RKO (cell line): Measurements from ENCODE around the gene RETREG1.
A peak's percentile ranks its signal among the peaks of the same experiment; 100 is the strongest.
"Not testable (repeated sequence)": the region's sequence is repeated elsewhere in the genome, so short reads cannot be mapped to it uniquely, and the experiment has no call there.

Experiments
- DNase-seq: peaks from one replicate; pipeline ENCODE4 v3.0.0-alpha.2; 2016; ENCODE audit warnings: low spot score

The RETREG1 gene

DNA sequence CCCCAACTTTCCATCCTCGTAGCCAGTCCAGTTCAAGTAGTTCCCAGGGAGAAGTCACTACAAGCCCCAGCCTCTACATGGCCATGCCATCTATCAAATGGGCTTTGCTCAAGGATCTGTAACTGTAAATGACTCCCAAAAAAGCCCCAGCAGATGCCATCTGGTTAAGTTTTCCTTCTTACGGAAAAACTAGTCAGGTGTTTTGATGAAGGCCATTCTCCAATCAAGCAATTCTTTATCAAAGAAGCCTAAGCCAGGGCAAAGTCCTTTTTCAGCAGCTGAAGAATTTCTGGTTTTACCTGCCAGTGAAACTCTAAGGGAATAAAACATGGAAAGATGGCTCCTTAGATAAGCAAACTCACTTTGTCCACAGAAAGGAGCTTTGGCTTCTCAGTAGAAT lies 129.3 kb downstream of the RETREG1 start:
- DNase-seq, result no peak

DNA sequence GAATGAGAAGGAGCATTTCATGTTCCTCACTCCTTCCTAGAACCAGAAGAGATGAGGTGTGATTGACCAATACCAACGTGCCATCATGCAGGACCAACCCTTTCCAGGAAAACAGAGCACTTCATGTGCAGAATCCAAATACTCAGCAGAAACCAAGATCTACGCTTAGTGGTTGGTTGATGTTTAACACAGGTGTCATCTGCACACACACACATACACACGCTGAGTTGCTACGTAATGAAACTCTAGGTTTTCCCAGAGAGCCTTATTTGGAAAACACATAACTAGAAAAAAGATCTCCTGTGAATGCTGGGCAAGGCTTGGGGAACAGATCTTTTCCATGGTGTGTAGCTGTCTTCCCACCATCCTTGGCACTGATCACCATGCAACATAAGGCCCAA lies 130.1 kb downstream of the RETREG1 start:
- DNase-seq, result no peak

DNA sequence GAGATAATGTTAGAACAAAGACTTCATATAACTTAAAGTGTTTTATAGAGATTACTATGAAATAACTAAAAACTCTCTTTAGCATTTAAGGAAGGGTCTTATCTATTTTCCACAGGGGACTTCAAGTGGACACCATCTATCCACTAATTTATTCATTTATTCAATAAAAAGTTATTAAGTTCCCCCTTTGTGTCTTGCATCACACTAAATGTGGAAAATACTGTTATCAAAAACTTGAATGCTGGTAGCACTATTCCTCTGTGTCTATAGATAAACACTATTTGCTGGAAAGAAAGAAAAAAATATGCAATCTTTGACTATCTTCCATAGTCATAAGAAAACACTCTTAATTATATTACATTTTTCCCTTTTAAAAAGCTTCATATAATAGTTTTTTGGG lies 131.1 kb downstream of the RETREG1 start:
- no peak for DNase-seq

DNA sequence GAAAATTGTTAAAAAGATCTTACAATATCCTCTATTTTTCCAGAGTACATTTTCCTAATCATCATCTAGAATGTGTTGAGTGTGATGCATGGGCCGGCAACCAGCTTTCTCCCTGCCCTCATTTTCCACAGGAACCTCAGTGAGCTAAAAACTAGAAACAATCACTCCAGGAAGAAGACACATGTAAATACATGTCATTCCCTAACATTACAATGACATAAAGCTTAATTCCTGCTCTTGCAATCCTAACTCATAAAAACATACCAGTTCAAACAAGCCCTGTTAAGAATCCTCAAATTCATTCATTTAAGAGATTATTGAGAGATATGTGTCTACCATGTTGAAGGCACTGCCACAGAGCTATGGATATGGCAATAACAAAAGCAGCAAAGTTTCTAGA lies 132.7 kb downstream of the RETREG1 start:
- DNase-seq, result no peak

DNA sequence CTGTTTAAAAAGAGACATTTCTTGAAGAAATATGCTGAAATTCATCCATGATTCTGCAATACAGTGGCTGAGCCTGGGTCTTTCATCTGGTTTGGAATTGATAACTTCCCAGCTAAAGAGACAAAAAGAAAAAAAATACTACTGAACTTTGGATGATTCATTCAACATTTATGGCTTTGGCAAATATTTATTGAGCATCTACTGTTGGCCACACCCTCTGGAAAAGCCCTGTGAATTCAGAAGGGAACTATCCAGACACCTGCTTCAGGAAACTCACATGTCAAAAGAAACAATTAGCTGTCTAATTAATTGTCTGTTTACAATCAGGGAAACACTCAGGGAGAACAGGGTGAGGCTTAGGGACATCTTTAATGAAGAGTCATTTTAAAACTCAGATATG lies 133.4 kb downstream of the RETREG1 start:
- DNase-seq, result no peak

DNA sequence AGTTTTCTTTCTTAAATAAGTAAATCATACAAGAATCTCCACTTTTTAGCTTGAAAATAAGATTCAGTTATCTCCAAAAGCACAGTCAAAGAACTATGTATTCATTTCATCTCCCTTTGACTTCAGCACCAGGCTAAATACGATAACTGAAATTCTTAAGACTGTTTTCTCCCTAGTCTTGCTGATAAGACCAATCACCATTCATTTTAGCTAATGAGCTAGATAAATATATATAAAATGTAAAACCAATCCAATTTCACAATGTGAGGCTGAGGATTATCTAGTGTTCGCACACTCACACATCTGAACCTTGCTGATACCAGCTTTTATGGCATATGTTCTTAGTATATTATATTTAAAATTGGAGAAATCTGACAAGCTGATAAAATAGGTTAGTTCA lies 133.9 kb downstream of the RETREG1 start:
- DNase-seq, result no peak

DNA sequence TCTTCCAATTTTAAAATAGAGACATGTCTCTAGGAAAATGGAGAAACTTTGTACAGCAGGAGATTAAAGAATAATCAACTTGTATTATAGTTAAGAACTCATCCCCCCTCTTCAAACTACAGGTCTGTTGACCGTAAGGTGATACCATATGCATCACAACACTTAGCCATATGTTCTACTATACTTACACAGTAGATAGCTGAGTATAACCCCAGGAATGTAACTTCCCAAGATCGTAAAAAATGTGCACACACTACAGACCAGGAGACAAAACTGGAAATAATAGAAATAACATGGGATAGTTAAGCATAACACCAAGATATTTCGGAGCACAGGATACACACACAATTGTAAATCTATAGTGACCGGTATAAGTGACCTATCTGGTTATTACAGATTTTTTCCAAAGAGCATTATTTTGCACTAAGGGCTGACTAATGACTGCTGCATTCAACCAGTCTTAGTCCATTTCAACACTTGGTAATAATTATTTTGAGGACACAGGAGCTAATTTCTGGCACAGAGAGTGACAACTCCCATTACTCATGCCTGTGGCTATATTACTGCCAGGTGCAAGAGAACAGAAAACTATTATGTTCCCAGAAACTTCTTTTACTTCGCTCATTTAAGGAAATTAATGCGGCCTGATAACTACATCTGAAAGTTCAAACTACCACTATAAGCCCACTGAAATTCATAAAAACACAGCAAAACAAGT lies 135.8 kb downstream of the RETREG1 start:
- no peak for DNase-seq

DNA sequence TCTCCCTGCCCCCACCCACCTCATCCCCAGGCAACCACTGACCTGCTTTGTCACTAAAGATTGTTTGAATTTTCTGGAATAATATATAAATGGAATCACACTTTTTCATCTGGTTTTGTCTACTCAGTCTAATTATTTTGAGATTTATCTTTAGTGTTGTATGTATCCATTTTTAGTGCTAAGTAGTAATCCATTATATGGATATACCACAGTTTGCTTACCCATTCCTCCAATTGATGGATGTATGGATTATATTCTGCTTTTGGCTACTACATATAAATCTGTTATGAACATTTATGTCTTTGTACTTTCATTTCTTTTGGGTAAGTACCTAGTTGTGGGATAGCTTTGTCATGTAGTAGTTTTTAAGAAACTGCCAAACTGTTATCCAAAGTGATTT lies 136.7 kb downstream of the RETREG1 start:
- DNase-seq, result no peak

DNA sequence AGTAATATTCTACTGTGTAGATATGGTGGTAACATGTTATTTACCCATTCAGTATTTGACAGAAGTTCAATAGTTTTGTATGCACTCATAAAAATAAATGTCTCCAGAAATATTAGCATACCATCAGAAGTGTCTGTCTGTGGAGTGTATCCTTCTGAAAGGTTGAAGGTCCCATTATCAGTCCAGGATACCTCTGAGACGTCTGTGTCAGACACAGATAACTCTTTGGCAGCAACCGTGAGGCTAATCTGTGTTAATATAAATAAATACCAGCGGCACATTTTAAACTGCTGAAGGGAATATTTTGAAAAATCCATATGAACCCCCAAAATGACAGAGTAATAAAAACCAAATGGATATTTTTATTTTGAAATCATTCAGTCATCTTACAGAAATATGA lies 139.3 kb downstream of the RETREG1 start:
- no peak for DNase-seq

DNA sequence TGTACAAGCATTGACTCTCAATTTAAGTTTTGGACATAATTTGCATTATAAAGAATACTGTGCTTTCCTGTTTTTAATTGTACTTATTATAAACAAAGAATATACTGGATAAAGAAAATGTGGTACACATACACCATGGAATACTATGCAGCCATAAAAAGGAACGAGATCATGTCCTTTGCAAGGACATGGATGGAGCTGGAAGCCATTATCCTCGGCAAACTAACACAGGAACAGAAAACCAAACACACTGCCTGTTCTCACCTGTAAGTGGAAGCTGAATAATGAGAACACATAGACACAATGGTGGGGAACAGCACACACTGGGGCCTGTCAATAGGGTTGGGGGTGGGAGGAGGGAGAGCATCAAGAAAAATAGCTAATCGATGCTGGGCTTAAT lies 140.4 kb downstream of the RETREG1 start:
- DNase-seq, result not testable (repeated sequence)

DNA sequence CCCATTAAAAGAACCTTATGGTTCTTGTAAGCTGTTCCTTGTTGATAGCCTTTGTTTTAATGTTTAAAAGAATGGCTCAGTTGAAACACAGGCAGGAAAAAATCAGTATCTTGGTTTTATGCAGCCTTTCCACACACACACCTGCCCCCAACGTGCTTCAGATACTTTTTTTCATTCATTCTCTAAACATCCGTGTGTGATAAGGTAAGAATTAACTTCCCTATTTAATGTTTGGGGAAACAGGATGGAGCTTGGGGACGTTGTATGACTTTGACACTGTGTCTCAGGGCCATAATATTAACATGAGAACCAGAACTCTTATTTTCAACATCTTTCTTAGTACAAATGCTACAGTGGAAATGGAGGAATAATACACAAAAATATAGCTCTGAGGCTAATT lies 145.4 kb downstream of the RETREG1 start:
- DNase-seq, result no peak

DNA sequence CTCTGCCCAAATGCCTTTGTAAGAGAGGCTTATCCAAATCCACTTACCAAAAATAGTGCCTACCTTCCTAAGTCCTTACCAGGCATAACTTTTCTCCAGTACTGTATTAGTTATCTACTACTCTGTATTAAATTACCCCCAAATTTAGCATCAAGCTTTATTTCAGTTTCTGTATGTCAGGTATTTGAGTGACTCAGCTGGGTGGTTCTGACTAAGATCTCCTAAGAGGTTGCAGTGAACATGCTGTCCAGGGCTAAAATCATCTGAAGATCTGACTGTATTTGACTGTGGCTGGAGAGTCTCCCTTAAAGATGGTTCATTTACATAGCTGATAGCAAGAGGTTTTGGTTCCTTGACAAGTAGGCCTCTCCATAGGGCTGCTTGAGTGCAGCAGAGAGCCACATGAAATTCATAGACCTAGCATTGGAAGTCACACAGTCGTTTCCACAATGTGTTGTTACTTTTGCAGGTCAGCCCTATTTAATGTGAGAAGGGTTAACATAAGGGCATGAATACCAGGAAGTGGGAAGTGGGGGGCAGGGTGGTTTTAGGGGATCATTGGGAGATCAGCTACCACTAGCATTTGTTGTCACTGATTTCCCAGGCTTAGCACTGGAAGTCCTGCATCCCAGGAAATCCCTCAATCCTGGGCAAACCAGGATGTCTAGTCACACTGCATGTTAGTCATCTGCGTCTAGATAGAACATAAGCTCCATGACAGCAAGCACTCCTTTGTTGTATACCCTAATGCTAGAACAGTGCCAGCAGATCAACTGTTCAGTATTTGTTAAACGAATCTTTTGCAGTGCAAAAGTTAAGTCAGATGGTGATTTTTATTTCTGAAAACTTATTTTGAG lies 149.2 kb downstream of the RETREG1 start:
- DNase-seq, result peak; percentile 83

DNA sequence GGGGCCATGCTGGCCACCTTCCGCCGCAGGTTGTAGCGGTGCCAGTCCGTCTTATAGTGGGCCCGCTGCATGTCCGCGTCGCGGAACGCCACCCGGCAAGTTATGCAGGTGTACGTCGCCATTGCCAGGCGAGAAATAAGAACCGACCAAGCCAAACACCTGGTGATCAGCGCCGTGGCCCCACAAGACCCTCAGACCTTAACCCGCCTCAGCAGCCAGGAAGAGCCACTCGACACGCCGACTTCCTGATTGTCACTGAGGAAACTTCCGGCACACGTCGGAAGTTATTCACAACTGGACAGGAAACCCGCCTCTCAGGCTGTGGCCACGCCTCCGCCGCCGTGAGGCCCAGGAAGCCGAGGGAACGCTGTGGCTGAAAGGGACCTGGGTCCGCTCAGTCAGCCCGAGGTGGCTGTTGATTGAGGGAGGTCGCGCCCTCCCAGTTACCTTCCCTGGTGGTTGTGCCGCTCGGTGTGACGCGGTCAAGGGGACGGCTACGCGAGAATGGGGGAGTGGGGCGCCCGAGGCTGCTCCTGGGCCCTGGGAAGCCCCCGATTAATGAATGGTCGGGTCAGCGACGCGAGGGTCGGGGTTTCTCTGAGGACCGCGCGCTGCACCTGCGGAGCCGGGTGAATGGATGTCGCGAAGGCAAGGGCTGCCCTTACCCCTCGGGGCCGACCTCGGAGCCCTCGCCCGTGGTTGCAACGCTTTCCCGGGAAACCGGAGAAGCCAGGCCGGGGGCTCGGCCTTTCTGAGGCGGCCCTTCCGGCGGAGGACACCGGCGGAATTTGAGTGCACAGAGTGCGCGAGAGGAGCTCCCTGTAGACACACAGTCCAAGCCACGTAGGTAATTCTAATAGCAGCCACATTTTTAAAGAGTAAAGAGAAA lies 151.0 kb downstream of the RETREG1 start, which contains the start of gene ZNF622:
ZNF622 (minus strand) TSS at position 257 of the 889 bp plus-strand sequence; CDS start at position 122, 135 bp downstream.
- peak; percentile 93 for DNase-seq

DNA sequence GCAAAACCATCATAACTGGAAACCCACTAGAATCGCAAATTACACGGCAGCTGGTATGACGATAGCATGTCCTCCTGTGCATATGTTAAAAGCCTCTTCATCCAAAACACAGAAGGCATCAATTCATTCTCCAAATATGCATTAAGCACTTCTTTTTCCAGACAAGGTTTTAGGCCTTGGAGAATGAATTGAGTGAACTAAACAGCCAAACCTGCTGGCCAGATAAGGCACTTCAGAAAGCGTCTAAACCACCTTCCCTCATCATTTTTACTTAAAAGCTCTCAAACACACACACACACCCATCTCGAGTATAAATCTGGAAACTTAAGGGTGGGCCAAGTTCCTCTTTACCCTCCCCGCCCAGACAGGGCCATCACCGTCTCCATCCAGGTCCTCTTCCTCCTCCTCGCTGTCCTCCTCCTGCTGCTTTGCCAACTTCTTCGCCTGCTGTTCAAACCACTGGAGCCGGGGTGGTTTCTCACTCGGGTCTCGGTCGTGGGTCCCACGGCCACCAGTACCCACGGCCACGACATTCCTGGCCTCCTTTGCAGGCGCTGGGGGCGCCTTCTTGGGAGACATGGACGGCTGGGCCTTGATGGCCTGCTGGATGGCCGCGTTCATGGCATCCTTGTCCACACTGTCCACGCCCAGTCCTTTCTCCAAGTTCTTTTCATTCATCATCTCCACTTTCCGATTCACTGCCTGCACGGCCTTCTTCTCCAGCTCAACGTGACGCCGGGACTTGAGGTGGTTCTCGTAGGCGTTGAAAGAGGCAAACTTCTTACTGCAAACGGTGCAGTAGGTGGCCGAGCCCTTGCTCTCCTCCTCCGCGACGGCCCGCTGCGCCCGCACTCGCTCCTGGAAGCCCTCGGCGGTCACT lies 151.9 kb downstream of the RETREG1 start:
- DNase-seq, result no peak

DNA sequence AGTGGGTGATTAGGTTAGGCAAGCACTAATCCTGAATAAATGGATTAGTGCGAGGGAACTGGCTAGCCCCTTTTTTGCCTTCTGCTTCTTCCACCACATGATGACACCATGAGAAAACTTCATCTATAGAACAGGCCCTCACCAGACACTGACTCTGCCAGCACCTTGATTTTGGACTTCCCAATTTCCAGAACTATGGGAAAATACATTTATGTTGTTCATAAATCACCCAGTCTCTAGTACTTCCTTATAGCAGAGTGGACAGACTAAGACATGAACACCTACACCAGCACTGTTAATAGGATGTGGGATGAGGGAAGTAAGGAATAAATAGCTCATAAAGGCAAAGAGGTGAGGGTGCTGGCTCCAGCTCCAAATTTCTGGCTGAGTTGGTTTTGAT lies 152.6 kb downstream of the RETREG1 start:
- DNase-seq, result no peak

DNA sequence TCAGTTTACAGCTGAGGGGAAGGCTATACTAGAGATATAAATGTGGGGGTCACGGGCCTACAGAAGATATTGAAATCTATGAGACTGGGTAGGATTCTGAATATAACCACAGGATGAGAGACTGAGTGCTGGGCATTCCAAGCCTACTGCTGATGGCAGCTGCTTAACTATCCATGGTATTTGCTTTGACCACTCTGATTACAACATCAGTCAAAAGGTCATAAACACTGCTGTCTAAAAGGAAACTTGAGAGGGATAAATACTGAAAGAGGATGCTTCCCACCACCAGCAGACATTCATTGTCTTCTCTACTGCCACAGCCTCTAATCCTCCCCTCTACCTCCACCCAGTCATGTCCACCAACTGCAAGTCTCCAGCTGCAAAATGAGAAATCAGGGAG lies 155.0 kb downstream of the RETREG1 start:
- DNase-seq, result no peak

DNA sequence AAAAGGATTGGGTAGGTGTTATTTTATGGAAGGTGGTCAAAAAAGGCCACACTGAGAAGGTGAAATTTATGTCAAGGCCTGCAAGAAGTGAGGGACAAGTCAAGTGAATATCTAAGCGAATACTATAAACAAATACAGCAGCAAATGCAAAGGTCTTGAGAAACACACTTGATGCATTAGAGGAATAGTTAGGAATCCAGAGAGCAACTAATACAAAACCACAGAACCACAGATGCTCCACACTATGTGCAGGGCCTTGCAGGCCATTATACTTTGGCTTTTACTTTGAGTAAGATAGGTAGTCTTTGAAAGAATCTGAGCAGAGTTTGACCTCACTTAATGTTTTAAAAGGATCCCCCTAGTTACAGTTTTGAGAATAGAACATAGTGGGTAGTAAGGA lies 155.8 kb downstream of the RETREG1 start:
- no peak for DNase-seq

DNA sequence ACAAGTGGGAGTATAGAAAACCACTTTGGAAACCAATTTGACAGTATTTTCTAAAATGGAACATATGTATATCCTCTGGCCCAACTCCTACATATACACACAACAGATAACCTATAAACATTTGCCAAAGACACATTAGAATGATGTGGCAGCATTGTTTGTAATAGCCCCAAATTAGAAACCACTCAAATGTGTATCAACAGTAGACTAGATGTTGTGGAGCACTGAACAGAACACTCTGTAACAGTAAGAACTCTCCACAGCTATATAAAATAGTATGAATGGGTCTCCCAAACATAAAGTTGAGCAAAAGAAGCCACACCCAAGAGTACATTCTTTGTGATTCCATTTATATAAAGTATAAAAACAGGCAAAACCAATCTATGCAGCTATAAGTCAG lies 157.3 kb downstream of the RETREG1 start:
- no peak for DNase-seq

DNA sequence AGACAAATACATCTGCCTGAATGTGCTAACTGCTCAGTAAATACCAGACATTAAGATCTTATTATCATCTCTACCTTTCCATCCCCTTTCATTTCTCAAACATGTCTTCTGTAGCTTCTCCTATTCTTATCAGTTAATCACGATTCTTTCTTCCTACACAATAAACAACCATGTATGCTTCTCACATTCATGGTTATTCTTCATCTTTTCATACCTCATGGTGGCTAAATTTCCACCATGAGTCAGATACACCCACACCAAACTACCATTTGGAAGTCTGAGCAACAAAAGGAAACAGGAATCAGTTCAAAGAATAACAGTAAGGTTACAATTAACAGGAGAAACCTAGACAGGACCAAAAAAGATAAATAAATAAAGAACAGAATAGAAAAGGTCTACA lies 158.9 kb downstream of the RETREG1 start:
- no peak for DNase-seq

DNA sequence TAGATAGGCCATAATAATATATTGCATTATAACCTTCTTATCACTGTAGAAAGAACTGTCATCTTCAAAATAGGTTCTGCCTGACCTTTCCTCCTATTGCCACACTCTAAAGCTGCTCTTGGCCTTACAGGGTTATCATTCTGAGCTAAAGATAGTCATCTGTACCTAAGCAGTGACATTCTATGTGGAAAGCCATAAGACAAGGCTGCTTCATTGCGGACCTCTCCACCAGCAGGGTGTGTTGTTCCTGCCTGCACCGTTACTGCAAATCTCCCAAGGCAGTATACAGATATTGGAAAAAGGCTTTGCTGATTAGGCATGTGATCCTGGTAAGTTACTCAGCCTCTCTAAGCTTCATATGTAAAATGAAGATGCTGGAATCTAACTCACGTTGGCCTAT lies 159.3 kb downstream of the RETREG1 start:
- no peak for DNase-seq

DNA sequence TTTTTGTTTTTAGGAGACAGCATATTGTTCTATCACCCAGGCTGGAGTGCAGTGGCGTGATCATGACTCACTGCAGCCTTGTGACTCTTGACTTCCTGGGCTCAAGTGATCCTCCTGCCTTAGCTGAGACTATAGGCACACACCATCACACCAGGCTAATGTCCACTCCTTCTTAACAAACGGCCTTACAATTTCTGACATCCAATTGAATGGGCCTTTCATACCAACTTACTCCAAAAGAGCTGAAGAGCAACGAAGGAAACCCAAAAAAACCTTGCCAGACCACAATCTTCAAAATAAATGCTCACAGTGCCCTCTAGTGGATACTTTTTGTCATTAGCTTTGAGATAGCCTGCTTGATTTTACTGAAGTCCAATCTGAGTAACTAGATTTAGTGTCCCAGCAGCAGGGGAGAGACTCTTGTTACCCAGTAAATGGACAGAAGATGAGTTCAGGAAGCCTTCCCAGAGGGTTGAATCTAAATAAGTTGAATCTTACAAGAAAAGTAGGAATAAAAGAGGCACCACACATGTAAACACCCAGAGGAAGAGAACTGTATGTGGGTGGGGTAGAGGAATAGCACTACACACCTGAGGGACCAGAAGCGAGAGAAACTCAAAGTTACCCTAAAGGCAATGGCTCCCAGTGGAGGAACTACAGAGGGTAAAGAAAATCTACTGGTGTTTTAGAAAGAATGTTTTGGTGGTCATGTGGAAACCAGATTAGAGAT lies 160.5 kb downstream of the RETREG1 start:
- peak; percentile 87 for DNase-seq
